OCI-LY1 (cell line): ENCODE data around the gene MEG3.

Source experiments
- H2AFZ ChIP-seq: fragments of 200-600 bp; sonication (generic), shearing (Covaris generic); 2 replicates; pipeline ENCODE4 v1.6.0; 2014; ENCODE audit warnings: antibody characterized with exemption, mild to moderate bottlenecking, low read length
- H3F3A ChIP-seq: fragments of 200-600 bp; sonication (generic), shearing (Covaris generic); 2 replicates; pipeline ENCODE4 v1.6.0; 2014; ENCODE audit warnings: mild to moderate bottlenecking, antibody characterized with exemption, low read length, moderate library complexity; ENCODE audit not compliant: insufficient read depth
- H3K27ac ChIP-seq: fragments of 200-600 bp; sonication (generic); 2 replicates; pipeline ENCODE4 v1.5.1; 2014; ENCODE audit warnings: low read length, mixed run types, mild to moderate bottlenecking, low read depth; ENCODE audit not compliant: poor library complexity, severe bottlenecking
- H3K27me3 ChIP-seq: fragments of 200-600 bp; sonication (generic); 2 replicates; pipeline ENCODE4 v1.6.0; 2014; ENCODE audit warnings: antibody characterized with exemption, mild to moderate bottlenecking, low read length, moderate library complexity; ENCODE audit not compliant: insufficient read depth
- H3K36me3 ChIP-seq: fragments of 200-600 bp; sonication (generic); 2 replicates; pipeline ENCODE4 v1.6.1; 2014; ENCODE audit warnings: mild to moderate bottlenecking, antibody characterized with exemption, low read length, moderate library complexity, mixed read lengths; ENCODE audit not compliant: insufficient read depth
- H3K4me1 ChIP-seq: fragments of 200-600 bp; sonication (generic); 2 replicates; pipeline ENCODE4 v1.5.1; 2014; ENCODE audit warnings: mild to moderate bottlenecking, low read length, moderate library complexity; ENCODE audit not compliant: insufficient read depth, severe bottlenecking
- H3K4me2 ChIP-seq: fragments of 200-600 bp; sonication (generic), shearing (Covaris generic); 2 replicates; pipeline ENCODE4 v1.6.1; 2014; ENCODE audit warnings: low read length
- H3K4me3 ChIP-seq: fragments of 200-600 bp; sonication (generic); 2 replicates; pipeline ENCODE4 v1.5.1; 2014; ENCODE audit warnings: low read length, low read depth, mild to moderate bottlenecking, mixed read lengths; ENCODE audit not compliant: poor library complexity, severe bottlenecking
- H3K79me2 ChIP-seq: fragments of 200-600 bp; shearing (Covaris generic); 2 replicates; pipeline ENCODE4 v1.6.1; 2016; ENCODE audit warnings: mixed run types, low read length, mixed read lengths; ENCODE audit not compliant: insufficient read depth
- H3K9ac ChIP-seq: fragments of 200-600 bp; sonication (generic), shearing (Covaris generic); 2 replicates; pipeline ENCODE4 v1.6.1; 2014; ENCODE audit warnings: mild to moderate bottlenecking, low read length, mixed read lengths
- H3K9me2 ChIP-seq: fragments of 200-600 bp; sonication (generic), shearing (Covaris generic); 2 replicates; pipeline ENCODE4 v1.6.1; 2014; ENCODE audit warnings: low read depth, mild to moderate bottlenecking, low read length, mixed read lengths
- H3K9me3 ChIP-seq: fragments of 200-600 bp; shearing (Covaris generic); 2 replicates; pipeline ENCODE4 v1.6.1; 2014; ENCODE audit warnings: low read length, mixed read lengths
- H4K20me1 ChIP-seq: fragments of 200-600 bp; sonication (generic), shearing (Covaris generic); 2 replicates; pipeline ENCODE4 v1.6.0; 2016; ENCODE audit warnings: mild to moderate bottlenecking, low read length; ENCODE audit not compliant: insufficient read depth
- CTCF ChIP-seq: fragments of 200-600 bp; sonication (generic), shearing (Covaris generic); IDR thresholded peaks from 2 replicates; pipeline ENCODE4 v1.5.1; 2017; ENCODE audit warnings: mild to moderate bottlenecking, antibody characterized with exemption, low read length, moderate library complexity, mixed read lengths
- EZH2 ChIP-seq: fragments of 200-600 bp; sonication (generic), shearing (Covaris generic); IDR thresholded peaks from 2 replicates; pipeline ENCODE4 v1.8.0; 2017; ENCODE audit warnings: borderline replicate concordance, mixed run types, mild to moderate bottlenecking, antibody characterized with exemption, low read length, moderate library complexity, mixed read lengths

Gene MEG3

GRCh38 chr14:100879194-100879593 is 53.3 kb downstream of the MEG3 start:
- no peaks in the 10 kb centered on the region for H3K36me3 ChIP-seq
- no peak overlapping the region for H3K9ac ChIP-seq
- H3K9me3 ChIP-seq: no peaks in the 10 kb centered on the region
- no peak overlapping the region for H3K4me3 ChIP-seq
- H3K27ac ChIP-seq: no peak overlapping the region
- TF ChIP-seq CTCF (no peak), EZH2 (no peak)
- no peaks in the 10 kb centered on the region; the same call in 1 of the 2 replicates for H3K27me3 ChIP-seq
- H3K79me2 ChIP-seq: no peaks in the 10 kb centered on the region
- no peak overlapping the region for H3K4me2 ChIP-seq
- H4K20me1 ChIP-seq: no peaks in the 10 kb centered on the region
- H2AFZ ChIP-seq: no peak overlapping the region
- H3F3A ChIP-seq: no peaks in the 10 kb centered on the region
- no peaks in the 10 kb centered on the region for H3K9me2 ChIP-seq
- H3K4me1 ChIP-seq: no peaks in the 10 kb centered on the region

GRCh38 chr14:100879782-100880181 is 53.9 kb downstream of the MEG3 start:
- no peaks in the 10 kb centered on the region for H3K9me2 ChIP-seq
- H3K9me3 ChIP-seq: no peaks in the 10 kb centered on the region
- H3F3A ChIP-seq: no peaks in the 10 kb centered on the region
- H3K4me2 ChIP-seq: no peak overlapping the region
- no peaks in the 10 kb centered on the region; the same call in 1 of the 2 replicates for H3K27me3 ChIP-seq
- H3K4me1 ChIP-seq: no peaks in the 10 kb centered on the region
- no peaks in the 10 kb centered on the region for H3K36me3 ChIP-seq
- no peaks in the 10 kb centered on the region for H3K79me2 ChIP-seq
- no peak overlapping the region for H3K9ac ChIP-seq
- H4K20me1 ChIP-seq: no peaks in the 10 kb centered on the region
- no peak overlapping the region for H2AFZ ChIP-seq
- TF ChIP-seq CTCF: no peak
- no peak for TF ChIP-seq EZH2
- no peak overlapping the region for H3K4me3 ChIP-seq
- H3K27ac ChIP-seq: no peak overlapping the region

GRCh38 chr14:100880271-100881101 is 54.6 kb downstream of the MEG3 start:
- no peaks in the 10 kb centered on the region for H3F3A ChIP-seq
- no peaks in the 10 kb centered on the region for H3K9me2 ChIP-seq
- H3K27me3 ChIP-seq: no peaks in the 10 kb centered on the region; the same call in 1 of the 2 replicates
- no peak overlapping the region for H3K27ac ChIP-seq
- no peaks in the 10 kb centered on the region for H4K20me1 ChIP-seq
- no peak overlapping the region for H3K4me3 ChIP-seq
- no peaks in the 10 kb centered on the region for H3K9me3 ChIP-seq
- H3K9ac ChIP-seq: no peak overlapping the region
- H2AFZ ChIP-seq: no peak overlapping the region
- H3K79me2 ChIP-seq: no peaks in the 10 kb centered on the region
- TF ChIP-seq EZH2 (no peak), CTCF (no peak)
- H3K36me3 ChIP-seq: no peaks in the 10 kb centered on the region
- no peak overlapping the region for H3K4me2 ChIP-seq
- no peaks in the 10 kb centered on the region for H3K4me1 ChIP-seq
